Neutrophil (primary cell): ENCODE results near the gene GFPT1.

Experiments
- H3K27ac ChIP-seq: fragments of 200-600 bp; sonication (generic); 2 replicates; pipeline ENCODE4 v1.5.1; 2016; ENCODE audit warnings: mild to moderate bottlenecking, moderate library complexity
- H3K27me3 ChIP-seq: fragments of 200-600 bp; sonication (generic); 2 replicates; pipeline ENCODE4 v1.6.0; 2016; ENCODE audit warnings: mild to moderate bottlenecking
- H3K36me3 ChIP-seq: fragments of 200-600 bp; sonication (generic); 2 replicates; pipeline ENCODE4 v1.5.1; 2017
- H3K4me1 ChIP-seq, 2 experiments: fragments of 200-600 bp in 1 of 2; sonication (generic) in 1 of 2; 1 replicate in 1 of 2; 2 replicates in 1 of 2; pipeline versions ENCODE4 v1.5.1 to v1.6.1; 2013 to 2016; ENCODE audit warnings: low read depth in 1 of 2, low read length in 1 of 2, mild to moderate bottlenecking in 1 of 2, moderate library complexity in 1 of 2; ENCODE audit not compliant: control insufficient read depth in 1 of 2, insufficient read depth in 1 of 2
- H3K4me3 ChIP-seq, 2 experiments: fragments of 200-600 bp in 1 of 2; sonication (generic) in 1 of 2; 1 replicate in 1 of 2; 2 replicates in 1 of 2; pipeline ENCODE4 v1.5.1; 2013 to 2016; ENCODE audit warnings: low read depth in 1 of 2, low read length in 1 of 2, mild to moderate bottlenecking in 1 of 2, moderate library complexity in 1 of 2
- H3K9me3 ChIP-seq: fragments of 200-600 bp; sonication (generic); 2 replicates; pipeline ENCODE4 v1.5.1; 2016
- CTCF ChIP-seq: fragments of 200-600 bp; sonication (generic); IDR thresholded peaks from 2 replicates; pipeline ENCODE4 v1.5.1; 2016; ENCODE audit warnings: antibody characterized with exemption

Gene GFPT1

DNA sequence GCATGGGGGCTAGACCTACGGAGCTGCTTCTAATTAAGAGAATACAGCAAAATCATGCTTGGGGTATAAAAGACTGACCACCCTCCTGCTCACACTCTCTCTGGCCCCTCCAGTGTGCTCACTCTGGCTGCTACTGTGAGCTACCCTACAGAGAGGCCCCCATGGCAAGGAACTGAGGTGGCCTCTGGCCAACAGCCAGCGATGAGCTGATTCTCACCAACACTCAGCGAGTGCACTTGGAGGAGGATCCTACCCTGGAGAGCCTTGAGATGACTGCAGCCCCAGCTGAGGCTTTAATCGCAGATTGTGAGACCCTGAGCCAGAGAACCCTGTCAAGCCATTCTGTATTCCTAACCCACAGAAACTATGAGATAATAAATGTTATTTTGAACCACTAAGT lies 88.2 kb downstream of the GFPT1 start:
- Histone ChIP-seq H3K4me1 (peaks cover 9 to 22% of the 10 kb centered on the region in 2 experiments), H3K36me3 (no peaks in the 10 kb centered on the region)

GRCh38 chr2:69298261-69298660 lies 88.8 kb downstream of the GFPT1 start:
- Histone ChIP-seq H3K27me3 (no peaks in the 10 kb centered on the region), H3K4me3 (no peak overlapping the region), H3K36me3 (no peaks in the 10 kb centered on the region), H3K9me3 (no peaks in the 10 kb centered on the region), H3K4me1 (peaks cover 9 to 20% of the 10 kb centered on the region in 2 experiments), H3K27ac (no peak overlapping the region)
- no peak for TF ChIP-seq CTCF

More for the DNA sequence above, 88.2 kb downstream of the GFPT1 start:
- Histone ChIP-seq H3K27me3 (peaks cover 1% of the 10 kb centered on the region), H3K4me3 (no peak overlapping the region), H3K9me3 (no peaks in the 10 kb centered on the region), H3K27ac (no peak overlapping the region)
- no peak for TF ChIP-seq CTCF

DNA sequence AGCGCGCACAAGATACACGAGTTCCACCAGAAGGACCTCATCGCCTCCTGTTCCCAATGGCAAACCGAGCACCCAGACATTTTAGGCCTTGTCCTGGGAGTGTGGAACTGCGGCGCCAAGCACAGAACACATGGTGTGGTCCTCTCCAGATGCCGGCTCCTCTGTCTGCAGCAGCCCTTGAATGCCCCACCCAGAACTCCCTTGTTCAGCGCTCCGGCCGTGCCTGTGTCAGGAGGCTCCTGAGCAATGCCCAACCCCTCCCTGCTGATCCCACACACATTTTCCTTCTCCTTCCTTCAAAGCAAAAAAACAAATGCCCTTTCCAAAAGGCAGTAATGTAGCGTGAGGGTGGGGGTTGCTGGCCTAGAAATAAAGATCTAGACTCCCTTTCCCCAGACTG lies 89.8 kb downstream of the GFPT1 start:
- no peak for TF ChIP-seq CTCF
- H3K36me3 ChIP-seq: no peaks in the 10 kb centered on the region
- H3K27ac ChIP-seq: no peak overlapping the region
- no peak overlapping the region for H3K4me3 ChIP-seq
- H3K9me3 ChIP-seq: no peaks in the 10 kb centered on the region
- peaks cover 9 to 19% of the 10 kb centered on the region in 2 experiments for H3K4me1 ChIP-seq
- H3K27me3 ChIP-seq: no peaks in the 10 kb centered on the region

DNA sequence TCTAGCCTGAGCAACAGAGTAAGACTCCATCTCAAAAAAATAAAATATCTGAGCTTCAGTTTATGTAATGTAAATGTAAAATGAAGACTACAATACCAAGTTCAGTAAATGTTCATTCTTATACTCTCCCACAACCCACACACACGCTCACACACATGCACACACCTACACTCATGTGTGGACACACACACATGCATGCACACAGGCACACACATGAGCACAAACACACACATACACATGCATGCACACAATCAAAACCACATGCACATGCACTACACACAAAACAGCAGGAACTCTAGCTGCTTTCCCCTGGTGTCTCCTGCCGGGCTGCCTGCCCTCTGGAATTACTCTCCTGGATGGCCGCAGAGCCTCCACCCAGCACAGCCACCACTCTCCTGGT lies 90.6 kb downstream of the GFPT1 start:
- H3K4me3 ChIP-seq: no peak overlapping the region
- H3K4me1 ChIP-seq: peaks cover 9 to 14% of the 10 kb centered on the region in 2 experiments
- H3K9me3 ChIP-seq: no peaks in the 10 kb centered on the region
- no peaks in the 10 kb centered on the region for H3K36me3 ChIP-seq
- TF ChIP-seq CTCF: no peak
- H3K27ac ChIP-seq: no peak overlapping the region
- H3K27me3 ChIP-seq: no peaks in the 10 kb centered on the region

DNA sequence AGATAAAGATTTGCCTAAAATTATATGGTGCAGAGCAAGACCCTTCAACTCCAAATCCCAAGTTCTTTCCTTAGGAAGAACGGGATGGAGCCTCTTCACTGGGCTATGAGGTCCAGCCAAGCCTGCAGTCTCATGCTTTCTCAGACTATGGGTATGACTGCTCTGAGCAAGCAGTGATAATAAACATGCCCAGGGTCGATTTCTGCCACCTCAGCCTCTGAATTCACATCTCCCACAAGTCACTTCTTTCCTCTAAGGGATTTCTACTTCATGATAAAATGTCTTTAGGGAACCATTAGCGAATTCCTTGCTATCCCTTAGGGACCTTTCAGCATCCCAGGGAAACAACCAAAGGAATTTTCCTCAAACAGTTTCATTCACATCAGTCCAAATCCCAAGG lies 94.8 kb downstream of the GFPT1 start:
- Histone ChIP-seq H3K4me1 (no peaks in the 10 kb centered on the region), H3K27ac (no peak overlapping the region), H3K9me3 (no peaks in the 10 kb centered on the region), H3K36me3 (no peaks in the 10 kb centered on the region), H3K27me3 (no peaks in the 10 kb centered on the region), H3K4me3 (no peak overlapping the region)
- TF ChIP-seq CTCF: no peak

GRCh38 chr2:69291721-69292120 lies 95.3 kb downstream of the GFPT1 start:
- no peaks in the 10 kb centered on the region for H3K4me1 ChIP-seq
- H3K36me3 ChIP-seq: no peaks in the 10 kb centered on the region
- TF ChIP-seq CTCF: no peak
- no peaks in the 10 kb centered on the region for H3K9me3 ChIP-seq
- H3K27me3 ChIP-seq: no peaks in the 10 kb centered on the region
- no peak overlapping the region for H3K4me3 ChIP-seq
- H3K27ac ChIP-seq: no peak overlapping the region
